NCI-H2107 treated with DMSO at 0.1 percent for 48 hours (cell line): ENCODE data around the gene SLC25A48.
"Not testable (repeated sequence)": the region's sequence is repeated elsewhere in the genome, so short reads cannot be mapped to it uniquely, and the experiment has no call there.

Experiments used
- DNase-seq: peaks from one replicate; lab custom pipeline; 2025; ENCODE audit not compliant: unreplicated experiment; lab: John Stamatoyannopoulos, UW

Gene SLC25A48

GRCh38 chr5:135829681-135830383 is 4.6 kb upstream of the SLC25A48 start:
- DNase-seq = peak; percentile 22

GRCh38 chr5:135830384-135830700 is 4.1 kb upstream of the SLC25A48 start:
- DNase-seq = no peak

- DNase-seq = no peak
Observed at GRCh38 chr5:135830876-135831275, 3.6 kb upstream of the SLC25A48 start.

- DNase-seq = no peak
Observed at GRCh38 chr5:135831439-135831838, 3.0 kb upstream of the SLC25A48 start.

GRCh38 chr5:135831851-135832555 is 2.5 kb upstream of the SLC25A48 start:
- DNase-seq = no peak

GRCh38 chr5:135832941-135833920 is 1.2 kb upstream of the SLC25A48 start:
- DNase-seq = no peak

- DNase-seq = peak; percentile 13
Observed at GRCh38 chr5:135833961-135834638, 363 bp upstream of the SLC25A48 start.

- DNase-seq = no peak
Observed at GRCh38 chr5:135835766-135836165, 1.3 kb downstream of the SLC25A48 start.

GRCh38 chr5:135838395-135838794 is 3.9 kb downstream of the SLC25A48 start:
- not testable (repeated sequence) for DNase-seq

GRCh38 chr5:135839566-135839965 is 5.1 kb downstream of the SLC25A48 start:
- DNase-seq = no peak

GRCh38 chr5:135840959-135841358 is 6.5 kb downstream of the SLC25A48 start:
- no peak for DNase-seq

- DNase-seq = no peak
Observed at GRCh38 chr5:135842737-135843136, 8.3 kb downstream of the SLC25A48 start.

GRCh38 chr5:135843571-135844337 is 9.3 kb downstream of the SLC25A48 start:
- no peak for DNase-seq

GRCh38 chr5:135846311-135846710 is 11.8 kb downstream of the SLC25A48 start:
- no peak for DNase-seq

- DNase-seq = no peak
Observed at GRCh38 chr5:135847976-135848375, 13.5 kb downstream of the SLC25A48 start.

GRCh38 chr5:135850231-135850630 is 15.8 kb downstream of the SLC25A48 start:
- no peak for DNase-seq

- DNase-seq = no peak
Observed at GRCh38 chr5:135850671-135851070, 16.2 kb downstream of the SLC25A48 start.

- no peak for DNase-seq
Observed at GRCh38 chr5:135851186-135851914, 16.9 kb downstream of the SLC25A48 start.
